K562 (cell line): ENCODE measurements around the gene FGR. TPM values are rescaled to one million over a fixed set of nuclear protein-coding genes. Genes with fewer than 3 reads are reported as not detected.

Experiments used
- ATAC-seq: fragments of 200-7000 bp; cut with Tn5 transposase; 3 replicates; pipeline ENCODE4 v1.9.1; 2020; ENCODE audit warnings: moderate library complexity
- BruUV-seq: library from RNA; stranded (reverse); fragments of 400-500 nt; replicated peaks from 2 replicates; lab custom pipeline; 2021; lab: Mats Ljungman, UMichigan
- CTCF ChIA-PET: fragments of 300-600 bp; formaldehyde crosslinking; extraction: SDS; loops from one replicate; lab custom pipeline; 2021; ENCODE audit warnings: low intra/inter-chr PET ratio; lab: Yijun Ruan, JAX
- POLR2A ChIA-PET: fragments of 300-600, 350-650 bp; sonication (Branson Sonifier 250); formaldehyde crosslinking; extraction: SDS; loops from one replicate; lab custom pipeline; 2021; ENCODE audit warnings: antibody characterized with exemption, inconsistent platforms; lab: Yijun Ruan, JAX
- DNase-seq, 4 experiments: peaks; one replicate each; pipeline versions ENCODE4 v3.0.0 to v3.0.0-alpha.2; 2011 to 2018; ENCODE audit warnings: low spot score in 3 of 4, mixed read lengths in 3 of 4; ENCODE audit errors: extremely low read depth in 1 of 4
- FAIRE-seq: peaks from 2 replicates; lab custom pipeline; 2011; peaks lifted over from hg19 to GRCh38; lab: Jason Lieb, UNC
- H2AFZ ChIP-seq: 2 replicates; pipeline ENCODE4 v1.6.0; 2011; ENCODE audit warnings: low read depth, low read length, control low read depth, inconsistent platforms
- H3K27ac ChIP-seq: fragments of 200-600 bp; 3 replicates; pipeline ENCODE4 v1.8.0; 2011; ENCODE audit warnings: low read depth, mild to moderate bottlenecking, control low read depth, inconsistent platforms, low read length, moderate library complexity, mixed read lengths; ENCODE audit errors: extremely low read depth
- H3K27me3 ChIP-seq, 2 experiments: fragments of 300-600 bp in 1 of 2; 2 replicates in 1 of 2; 3 replicates in 1 of 2; pipeline versions ENCODE4 v1.6.0 to v1.8.0; 2011; ENCODE audit warnings: inconsistent platforms in 2 of 2, low read length in 2 of 2, mild to moderate bottlenecking in 1 of 2, mixed read lengths in 1 of 2, moderate library complexity in 1 of 2; ENCODE audit not compliant: control insufficient read depth in 2 of 2, insufficient read depth in 2 of 2
- H3K36me3 ChIP-seq: fragments of 300-600 bp; 3 replicates; pipeline ENCODE4 v1.8.0; 2011; ENCODE audit warnings: mild to moderate bottlenecking, low read length, inconsistent platforms; ENCODE audit not compliant: control insufficient read depth, insufficient read depth
- H3K4me1 ChIP-seq, 2 experiments: fragments of 200-600 bp in 1 of 2; replicated peaks in 1 of 2; 2 replicates in 1 of 2; 3 replicates in 1 of 2; pipeline versions ENCODE4 v1.5.1 to v1.8.0; 2011; ENCODE audit warnings: inconsistent platforms in 2 of 2, low read length in 2 of 2, mild to moderate bottlenecking in 1 of 2, mixed read lengths in 1 of 2, moderate library complexity in 1 of 2; ENCODE audit not compliant: control insufficient read depth in 2 of 2, insufficient read depth in 2 of 2
- H3K4me2 ChIP-seq: 2 replicates; pipeline ENCODE4 v1.6.1; 2011; ENCODE audit warnings: low read length, control low read depth, inconsistent platforms, mixed read lengths; ENCODE audit not compliant: insufficient read depth
- H3K4me3 ChIP-seq: fragments of 200-600 bp; sonication (generic), shearing (Covaris generic); 2 replicates; pipeline ENCODE4 v1.5.1; 2016; ENCODE audit warnings: control low read depth, inconsistent platforms
- H3K79me2 ChIP-seq: fragments of 200-600 bp; 3 replicates; pipeline ENCODE4 v1.8.0; 2011; ENCODE audit warnings: low read length, inconsistent platforms; ENCODE audit not compliant: control insufficient read depth, insufficient read depth
- H3K9ac ChIP-seq, 2 experiments: 2 replicates each; pipeline versions ENCODE4 v1.6.0 to v1.6.1; 2011; ENCODE audit warnings: low read depth in 2 of 2, low read length in 2 of 2, control low read depth in 1 of 2, inconsistent platforms in 1 of 2, mild to moderate bottlenecking in 1 of 2, mixed read lengths in 1 of 2; ENCODE audit not compliant: insufficient read depth in 1 of 2
- H3K9me1 ChIP-seq: one replicate; pipeline ENCODE4 v1.6.0; 2011; ENCODE audit warnings: inconsistent platforms, mild to moderate bottlenecking, low read length, moderate library complexity; ENCODE audit not compliant: control insufficient read depth, insufficient read depth
- H3K9me3 ChIP-seq: replicated peaks from 2 replicates; pipeline ENCODE4 v1.5.1; 2011; ENCODE audit warnings: low read depth, low read length, inconsistent platforms; ENCODE audit not compliant: control insufficient read depth, insufficient read depth
- H4K20me1 ChIP-seq: replicated peaks from 2 replicates; pipeline ENCODE4 v1.6.1; 2011; ENCODE audit warnings: low read length, inconsistent platforms, mixed read lengths; ENCODE audit not compliant: control insufficient read depth, insufficient read depth
- BHLHE40 ChIP-seq: IDR thresholded peaks from 2 replicates; pipeline ENCODE4 v1.6.1; 2011; ENCODE audit warnings: low read length, improper control_type of control experiment
- CTCFL ChIP-seq: IDR thresholded peaks from 2 replicates; pipeline ENCODE4 v1.6.1; 2011; ENCODE audit warnings: borderline replicate concordance, low read depth, mild to moderate bottlenecking, moderate library complexity, low read length; ENCODE audit not compliant: insufficient read depth, poor library complexity, severe bottlenecking
- FIP1L1 ChIP-seq: fragments of 200-400 bp; formaldehyde crosslinking; IDR thresholded peaks from 2 replicates; pipeline ENCODE4 v1.6.1; 2018; ENCODE audit warnings: mild to moderate bottlenecking, low read depth, low read length; ENCODE audit not compliant: poor library complexity, severe bottlenecking
- HMGN3 ChIP-seq: IDR thresholded peaks from 2 replicates; pipeline ENCODE4 v1.6.1; 2011; ENCODE audit warnings: borderline replicate concordance, low read depth, mild to moderate bottlenecking, mixed read lengths, low read length; ENCODE audit not compliant: insufficient read length; ENCODE audit errors: extremely low read depth
- MTA3 ChIP-seq: fragments of 450-650 bp; formaldehyde crosslinking; IDR thresholded peaks from 2 replicates; pipeline ENCODE4 v1.6.1; 2017; ENCODE audit warnings: mild to moderate bottlenecking, borderline replicate concordance
- NONO ChIP-seq, 2 experiments: fragments of 200-400 bp in 1 of 2; fragments of 450-650 bp in 1 of 2; formaldehyde crosslinking in 1 of 2; IDR thresholded peaks; 2 replicates each; pipeline ENCODE4 v1.6.1; 2017; ENCODE audit warnings: low read depth in 2 of 2, mild to moderate bottlenecking in 2 of 2, moderate library complexity in 2 of 2, low read length in 1 of 2
- PCBP1 ChIP-seq: fragments of 200-400 bp; formaldehyde crosslinking; IDR thresholded peaks from 2 replicates; pipeline ENCODE4 v1.6.1; 2018; ENCODE audit warnings: mild to moderate bottlenecking, low read depth, low read length; ENCODE audit not compliant: poor library complexity, severe bottlenecking
- RBM34 ChIP-seq: fragments of 200-400 bp; formaldehyde crosslinking; IDR thresholded peaks from 2 replicates; pipeline ENCODE4 v1.6.1; 2018; ENCODE audit warnings: low read length, borderline replicate concordance; ENCODE audit not compliant: insufficient read depth
- SAFB ChIP-seq: fragments of 200-400 bp; formaldehyde crosslinking; IDR thresholded peaks from 2 replicates; pipeline ENCODE4 v1.6.1; 2017; ENCODE audit warnings: low read depth, low read length, borderline replicate concordance
- SAP30 ChIP-seq: fragments of 200-600 bp; sonication (generic); IDR thresholded peaks from 2 replicates; pipeline ENCODE4 v1.6.1; 2012; ENCODE audit warnings: borderline replicate concordance, low read depth, mild to moderate bottlenecking, moderate library complexity, low read length, control low read depth, inconsistent platforms; ENCODE audit not compliant: insufficient read depth, poor library complexity, severe bottlenecking
- SIN3A ChIP-seq, 2 experiments: fragments of 150-350 bp in 1 of 2; IDR thresholded peaks; 2 replicates each; pipeline ENCODE4 v1.6.1; 2011 to 2016; ENCODE audit warnings: borderline replicate concordance in 2 of 2, low read depth in 2 of 2, low read length in 2 of 2, mild to moderate bottlenecking in 2 of 2, moderate library complexity in 2 of 2; ENCODE audit not compliant: control insufficient read depth in 1 of 2
- SNIP1 ChIP-seq: fragments of 450-650 bp; IDR thresholded peaks from 2 replicates; pipeline ENCODE4 v1.7.1; 2017; ENCODE audit warnings: low read depth, mild to moderate bottlenecking
- ZBTB34 ChIP-seq: fragments of 250-450 bp; sonication (Bioruptor Pico); IDR thresholded peaks from 2 replicates; pipeline ENCODE4 v1.8.0; 2021; ENCODE audit warnings: mild to moderate bottlenecking, moderate library complexity
- ZFP36 ChIP-seq: fragments of 150-350 bp; IDR thresholded peaks from 2 replicates; pipeline ENCODE4 v1.6.1; 2018; ENCODE audit warnings: low read length, low read depth; ENCODE audit not compliant: partially characterized antibody
- ZNF583 ChIP-seq: fragments of 250-450 bp; sonication (Bioruptor Pico); IDR thresholded peaks from 2 replicates; pipeline ENCODE4 v1.4.0; 2020
- WGBS: fragments of 100-300 bp; shearing (Covaris generic); methylation state at CpG from one replicate; pipeline ENCODE4 v1.1.6; 2016; ENCODE audit warnings: low coverage, mixed read lengths; ENCODE audit not compliant: insufficient coverage; ENCODE audit errors: missing lambda C conversion rate; 5-methylcytosine and 5-hydroxymethylcytosine counted together
- in situ Hi-C: fragments of 300-500 bp; cut with MboI; formaldehyde crosslinking; loops from 4 replicates; pipeline ENCODE4 v1.15.0; 2018; ENCODE audit warnings: inconsistent platforms, mixed read lengths
- intact Hi-C: fragments of 100-400 bp; cut with micrococcal nuclease; formaldehyde crosslinking; loops from 2 replicates; pipeline ENCODE4 v1.14.2; 2022
- polyA plus RNA-seq, 8 experiments: library from polyadenylated mRNA; depleted of rRNA in 4 of 8; stranded (reverse) in 5 of 8; unstranded in 3 of 8; fragments of >200 nt; fragmentation: Nextera tagmentation in 2 of 8; fragmentation: Illumina TruSeq in 1 of 8; extraction: Ambion mirVana in 2 of 8; extraction: Trizol in 1 of 8; gene quantifications; 2 replicates each; pipeline versions ENCODE4 v1.2.1 to v1.2.3, GENCODE V29; 2011 to 2014; ENCODE audit warnings: inconsistent platforms in 1 of 8, missing spikeins in 1 of 8
- total RNA-seq, 7 experiments: library from RNA; depleted of rRNA in 6 of 7; stranded (reverse); fragments of >200 nt in 6 of 7; fragmentation: Illumina TruSeq in 2 of 7; extraction: Trizol in 2 of 7; gene quantifications; 2 replicates each; pipeline versions ENCODE4 v1.2.1 to v1.2.3, GENCODE V29; 2011 to 2021; ENCODE audit warnings: low replicate concordance in 1 of 7

FGR gene
- total and polyA plus RNA-seq, 9 of the 15 experiments (the other 6 are each of a cell fraction or from before 2014, with no cell fraction given): 0.04 to 0.11 TPM; not detected in 7

GRCh38 chr1:27603309-27603680, 31.7 kb downstream of the FGR start:
- FAIRE-seq (no peak), DNase-seq (peak in 2 of 4 experiments; percentile 73 to 78), ATAC-seq (peak; percentile 39)
- Histone ChIP-seq H3K4me1 (peaks cover 72 to 75% of the 10 kb centered on the region in 2 experiments), H3K4me2 (peak overlapping the region; percentile 95), H3K36me3 (peaks cover 5% of the 10 kb centered on the region; the same call in 2 of the 3 replicates), H4K20me1 (peaks cover 25% of the 10 kb centered on the region), H3K9ac (peak overlapping the region; percentile 75 to 95), H3K27me3 (no peaks in the 10 kb centered on the region), H3K9me3 (no peaks in the 10 kb centered on the region), H3K4me3 (peak overlapping the region; percentile 89), H2AFZ (peak overlapping the region; percentile 83), H3K9me1 (peaks cover 12% of the 10 kb centered on the region), H3K79me2 (peaks cover 56% of the 10 kb centered on the region), H3K27ac (peak overlapping the region; percentile 80; the same call in 2 of the 3 replicates)
- POLR2A ChIA-PET: interaction anchor here (0.6 to 4.5 kb wide), 7 partner anchors 12 to 456 kb away, joined by 3 to 28 read pairs (median 3); partner anchors contain the start of genes IFI6 and WASF2
- intact Hi-C loops: no loop called here
- CTCF ChIA-PET: interaction anchor here (0.8 to 1.7 kb wide), 2 partner anchors 60 to 303 kb away, joined by 5 to 7 read pairs; no protein-coding TSS in a partner anchor
- no TSS peak for BruUV-seq
- in situ Hi-C loops: loop anchor here (10.0 to 25.0 kb wide), 3 partner anchors 48 to 491 kb away; no protein-coding TSS in a partner anchor
- 0% methylated on average over 32 of the region's 43 CpGs for WGBS
- TF ChIP-seq SNIP1 (peak; percentile 81; the same call in 1 of the 2 replicates), NONO (IDR thresholded peaks at IDR 0.05; ENCODE audit: low read depth in 2 of 2, low read length in 1 of 2) (0 out of 4 replicates have a peak, but pooled peaks of 1 of the 2 experiments have one; percentile 17), SAFB (0 out of 2 replicates have a peak, but pooled peaks have one; percentile 32), SAP30 (peak; percentile 28), ZFP36 (no peak), HMGN3 (peak; percentile 51), MTA3 (0 out of 2 replicates have a peak, but pooled peaks have one; percentile 34), BHLHE40 (no peak), CTCFL (peak; percentile 0), RBM34 (0 out of 2 replicates have a peak, but pooled peaks have one; percentile 76), ZNF583 (CRISPR knock-in tag) (no peak), ZBTB34 (no peak), FIP1L1 (peak; percentile 59), SIN3A (IDR thresholded peaks at IDR 0.05; ENCODE audit: borderline replicate concordance in 2 of 2, control insufficient read depth in 1 of 2, low read depth in 2 of 2, low read length in 2 of 2) (peak in 1 of 2 experiments; percentile 65; a peak in 1 of 4 replicates), PCBP1 (peak; percentile 11)
